Stimulated activated naive CD8-positive, alpha-beta T cell treated with anti-CD3 and anti-CD28 coated beads, Interleukin-15, Interleukin-2, amounts not matched to agents 100 U/mL and 50 U/mL, for 24 hours (primary cell): ENCODE data around the gene TMEM39A.
A peak's percentile ranks its signal among the peaks of the same experiment; 100 is the strongest.

ENCODE experiments used
- ATAC-seq: fragments of 150-1000 bp; cut with Tn5 transposase; one replicate; pipeline ENCODE4 v1.10.0; 2021
- DNase-seq: peaks from one replicate; pipeline ENCODE4 v3.0.0; 2021

TMEM39A gene

GRCh38 chr3:119463171-119464169 lies at the start of gene TMEM39A:
TMEM39A (minus strand) TSS chr3:119463615; CDS start chr3:119462074, 1,541 bp downstream.
- DNase-seq (peak; percentile 99), ATAC-seq (peak; percentile 94)

GRCh38 chr3:119510690-119511089 lies 47.3 kb upstream of the TMEM39A start:
- ATAC-seq (no peak), DNase-seq (no peak)

GRCh38 chr3:119508172-119508845 lies 44.9 kb upstream of the TMEM39A start:
- ATAC-seq = peak; percentile 96
- peak; percentile 41 for DNase-seq

- DNase-seq (no peak), ATAC-seq (no peak)
Observed at GRCh38 chr3:119507404-119507803, 44.0 kb upstream of the TMEM39A start.

- ATAC-seq = no peak
- DNase-seq = no peak
Observed at GRCh38 chr3:119506631-119507030, 43.2 kb upstream of the TMEM39A start.

- DNase-seq = no peak
- no peak for ATAC-seq
Observed at GRCh38 chr3:119500901-119501300, 37.5 kb upstream of the TMEM39A start.

- DNase-seq (no peak), ATAC-seq (no peak)
Observed at GRCh38 chr3:119500265-119500664, 36.9 kb upstream of the TMEM39A start.

GRCh38 chr3:119498186-119499011 lies 35.0 kb upstream of the TMEM39A start, which contains the start of gene TIMMDC1:
TIMMDC1 (plus strand) TSS chr3:119498547; CDS start chr3:119498734, 187 bp downstream.
- peak; percentile 98 for DNase-seq
- ATAC-seq = peak; percentile 100

GRCh38 chr3:119497820-119498185 lies 34.4 kb upstream of the TMEM39A start:
- no peak for ATAC-seq
- DNase-seq = no peak

- ATAC-seq = no peak
- no peak for DNase-seq
Observed at GRCh38 chr3:119494597-119494996, 31.2 kb upstream of the TMEM39A start.

GRCh38 chr3:119492810-119493209 lies 29.4 kb upstream of the TMEM39A start:
- no peak for ATAC-seq
- no peak for DNase-seq

- no peak for DNase-seq
- ATAC-seq = no peak
Observed at GRCh38 chr3:119492128-119492527, 28.7 kb upstream of the TMEM39A start.

GRCh38 chr3:119490153-119490552 lies 26.7 kb upstream of the TMEM39A start:
- ATAC-seq = no peak
- no peak for DNase-seq

- no peak for ATAC-seq
- DNase-seq = no peak
Observed at GRCh38 chr3:119485563-119485962, 22.1 kb upstream of the TMEM39A start.

- DNase-seq (no peak), ATAC-seq (no peak)
Observed at GRCh38 chr3:119483101-119483500, 19.7 kb upstream of the TMEM39A start.

- DNase-seq (no peak), ATAC-seq (no peak)
Observed at GRCh38 chr3:119481079-119481478, 17.7 kb upstream of the TMEM39A start.

- DNase-seq = no peak
Observed at GRCh38 chr3:119470866-119471265, 7.5 kb upstream of the TMEM39A start.

GRCh38 chr3:119469418-119470189 lies 6.2 kb upstream of the TMEM39A start:
- DNase-seq (no peak), ATAC-seq (no peak)

More at GRCh38 chr3:119470866-119471265, 7.5 kb upstream of the TMEM39A start:
- ATAC-seq = no peak

- DNase-seq = no peak
- no peak for ATAC-seq
Observed at GRCh38 chr3:119468041-119468440, 4.6 kb upstream of the TMEM39A start.

- ATAC-seq (no peak), DNase-seq (no peak)
Observed at GRCh38 chr3:119457246-119457645, 6.2 kb downstream of the TMEM39A start.

- DNase-seq (no peak), ATAC-seq (no peak)
Observed at GRCh38 chr3:119456469-119456868, 6.9 kb downstream of the TMEM39A start.
